ACC112 (cell line): Measurements from ENCODE around the gene SLC25A25.
"Not testable (repeated sequence)": the region's sequence is repeated elsewhere in the genome, so short reads cannot be mapped to it uniquely, and the experiment has no call there.

ENCODE experiments used
- H2AFZ ChIP-seq: fragments of 200-600 bp; sonication (generic); one replicate; pipeline ENCODE4 v1.6.0; 2017; ENCODE audit warnings: antibody characterized with exemption, low read length; ENCODE audit not compliant: unreplicated experiment
- H3K27ac ChIP-seq: fragments of 200-600 bp; sonication (generic); 2 replicates; pipeline ENCODE4 v1.5.1; 2014; ENCODE audit warnings: low read depth, mild to moderate bottlenecking, antibody characterized with exemption, low read length, moderate library complexity
- H3K27me3 ChIP-seq: fragments of 200-600 bp; sonication (generic); 2 replicates; pipeline ENCODE4 v1.6.1; 2014; ENCODE audit warnings: mild to moderate bottlenecking, antibody characterized with exemption, low read length, moderate library complexity, mixed read lengths; ENCODE audit not compliant: insufficient read depth
- H3K36me3 ChIP-seq: fragments of 200-600 bp; sonication (generic); 2 replicates; pipeline ENCODE4 v1.6.1; 2016; ENCODE audit warnings: mild to moderate bottlenecking, antibody characterized with exemption, low read length, moderate library complexity, mixed read lengths; ENCODE audit not compliant: insufficient read depth
- H3K4me1 ChIP-seq: fragments of 200-600 bp; sonication (generic); one replicate; pipeline ENCODE4 v1.6.1; 2016; ENCODE audit warnings: low read length, mixed read lengths; ENCODE audit not compliant: insufficient read depth, unreplicated experiment, control insufficient read depth
- H3K4me3 ChIP-seq: fragments of 200-600 bp; sonication (generic); 2 replicates; pipeline ENCODE4 v1.5.1; 2014; ENCODE audit warnings: mild to moderate bottlenecking, low read depth, low read length
- H3K79me2 ChIP-seq: fragments of 200-600 bp; sonication (generic); one replicate; pipeline ENCODE4 v1.6.0; 2016; ENCODE audit warnings: low read length; ENCODE audit not compliant: control insufficient read depth, unreplicated experiment, insufficient read depth

The SLC25A25 gene

DNA sequence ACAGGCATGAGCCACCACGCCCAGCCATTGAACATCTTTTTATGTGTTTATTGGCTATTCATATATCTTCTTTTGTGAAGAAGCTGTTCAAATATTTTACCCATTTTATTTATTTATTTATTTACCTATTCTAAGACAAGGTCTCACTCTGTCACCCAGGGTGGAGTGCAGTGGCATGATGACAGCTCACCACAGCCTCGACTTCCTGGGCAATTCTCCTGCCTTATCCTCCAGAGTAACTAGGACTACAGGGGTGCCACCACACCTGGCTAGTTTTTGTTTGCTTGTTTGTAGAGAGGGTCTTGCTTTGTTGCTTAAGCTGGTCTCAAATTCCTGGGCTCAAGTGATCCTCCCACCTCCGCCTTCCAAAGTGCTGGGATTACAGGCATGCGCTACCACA lies 34.4 kb upstream of the SLC25A25 start:
- no peaks in the 10 kb centered on the region for H3K36me3 ChIP-seq
- no peaks in the 10 kb centered on the region for H3K4me1 ChIP-seq
- H2AFZ ChIP-seq, result no peak overlapping the region
- no peak overlapping the region for H3K4me3 ChIP-seq
- H3K79me2 ChIP-seq, result no peaks in the 10 kb centered on the region
- no peak overlapping the region for H3K27ac ChIP-seq
- no peaks in the 10 kb centered on the region for H3K27me3 ChIP-seq

DNA sequence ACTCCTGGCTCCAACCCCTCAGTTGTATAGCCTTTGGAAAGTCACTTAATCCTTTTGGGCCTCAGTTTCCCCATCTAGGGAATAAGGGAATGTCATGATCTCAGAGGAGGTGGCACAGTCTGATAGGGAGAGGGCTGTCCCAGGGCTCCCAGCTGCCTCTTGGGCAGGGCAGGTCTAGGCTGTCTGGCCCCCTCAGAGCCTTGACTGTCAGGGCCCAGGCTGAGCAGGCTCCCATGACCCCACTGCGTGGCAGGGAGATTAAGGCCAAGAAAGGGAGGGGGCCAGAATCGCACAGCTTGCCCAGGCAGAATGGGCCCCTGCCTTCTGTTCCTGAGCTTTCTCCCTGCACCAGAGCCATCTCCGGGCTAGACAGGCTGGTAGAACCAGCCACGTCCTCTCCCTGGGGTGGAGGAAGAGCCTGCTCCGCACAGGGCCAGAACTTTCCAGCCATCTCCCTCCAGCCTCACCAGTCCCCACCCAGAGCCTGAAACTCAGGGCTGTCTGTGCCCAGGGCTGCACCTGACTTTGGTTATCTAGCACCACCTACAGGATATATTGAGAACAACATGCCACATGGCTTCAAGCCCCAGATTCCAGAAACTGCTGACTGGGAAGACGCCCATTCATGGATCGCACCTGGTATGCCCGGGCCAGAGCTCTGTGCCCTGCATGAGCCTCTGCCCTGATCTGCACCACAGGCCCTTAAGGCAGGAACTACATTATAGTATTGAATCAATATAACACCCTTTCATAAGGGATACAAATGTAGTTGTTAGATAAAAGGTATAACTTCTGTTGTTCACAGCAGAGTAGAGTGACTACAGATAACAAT lies 33.0 kb upstream of the SLC25A25 start:
- no peaks in the 10 kb centered on the region for H3K4me1 ChIP-seq
- H2AFZ ChIP-seq, result no peak overlapping the region
- no peaks in the 10 kb centered on the region for H3K36me3 ChIP-seq
- no peaks in the 10 kb centered on the region for H3K79me2 ChIP-seq
- no peaks in the 10 kb centered on the region for H3K27me3 ChIP-seq
- no peak overlapping the region for H3K4me3 ChIP-seq
- H3K27ac ChIP-seq, result no peak overlapping the region

DNA sequence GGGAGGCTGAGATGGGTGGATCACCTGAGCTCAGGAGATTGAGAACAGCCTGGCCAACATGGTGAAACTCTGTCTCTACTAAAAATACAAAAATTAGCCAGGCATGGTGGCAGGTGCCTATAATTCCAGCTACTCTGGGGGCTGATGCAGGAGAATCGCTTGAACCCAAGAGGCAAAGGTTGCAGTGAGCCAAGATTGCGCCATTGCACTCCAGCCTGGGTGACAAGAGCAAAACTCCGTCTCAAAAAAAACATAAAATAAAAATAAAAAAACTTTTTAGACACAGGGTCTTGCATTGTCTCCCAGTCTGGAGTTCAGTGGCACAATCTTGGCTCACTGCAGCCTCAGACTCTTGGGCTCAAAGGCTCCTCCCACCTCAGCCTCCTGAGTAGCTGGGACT lies 31.5 kb upstream of the SLC25A25 start:
- not testable (repeated sequence) for H3K27me3 ChIP-seq

DNA sequence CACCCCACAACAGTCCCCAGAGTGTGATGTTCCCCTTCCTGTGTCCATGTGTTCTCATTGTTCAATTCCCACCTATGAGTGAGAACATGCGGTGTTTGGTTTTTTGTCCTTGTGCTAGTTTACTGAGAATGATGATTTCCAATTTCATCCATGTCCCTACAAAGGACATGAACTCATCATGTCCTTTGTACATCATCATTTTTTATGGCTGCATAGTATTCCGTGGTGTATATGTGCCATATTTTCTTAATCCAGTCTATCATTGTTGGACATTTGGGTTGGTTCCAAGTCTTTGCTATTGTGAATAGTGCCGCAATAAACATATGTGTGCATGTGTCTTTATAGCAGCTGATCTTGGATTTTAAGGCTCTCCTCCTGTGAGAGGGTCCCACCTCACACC lies 27.2 kb upstream of the SLC25A25 start:
- not testable (repeated sequence) for H3K4me1 ChIP-seq, H3K36me3 ChIP-seq, H3K4me3 ChIP-seq

More for the DNA sequence above, 31.5 kb upstream of the SLC25A25 start:
- not testable (repeated sequence) for H3K36me3 ChIP-seq, H3K79me2 ChIP-seq, H3K4me1 ChIP-seq, H2AFZ ChIP-seq, H3K4me3 ChIP-seq, H3K27ac ChIP-seq

DNA sequence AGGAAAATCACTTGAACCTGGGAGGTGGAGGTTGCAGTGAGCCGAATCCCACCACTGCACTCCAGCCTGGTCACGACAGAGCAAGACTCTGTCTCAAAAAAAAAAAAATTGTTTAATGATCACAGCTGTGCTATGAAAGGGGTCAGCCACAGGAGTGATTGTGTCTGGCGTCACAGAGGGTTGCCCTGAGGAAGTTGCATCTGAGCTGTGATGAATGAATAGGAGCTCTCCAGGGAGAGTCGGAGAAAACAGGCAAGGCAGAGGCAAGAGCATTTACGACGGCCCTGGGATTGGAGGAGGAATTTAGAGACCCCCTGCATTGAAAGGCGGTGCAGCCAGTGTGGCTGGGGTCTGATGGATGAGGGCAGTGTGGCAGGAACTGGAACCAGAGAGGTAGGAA lies 26.0 kb upstream of the SLC25A25 start:
- no peaks in the 10 kb centered on the region for H3K36me3 ChIP-seq
- no peak overlapping the region for H3K27ac ChIP-seq
- H3K79me2 ChIP-seq, result no peaks in the 10 kb centered on the region
- H3K4me1 ChIP-seq, result no peaks in the 10 kb centered on the region
- no peaks in the 10 kb centered on the region for H3K27me3 ChIP-seq
- H2AFZ ChIP-seq, result no peak overlapping the region
- no peak overlapping the region for H3K4me3 ChIP-seq

More for the DNA sequence above, 27.2 kb upstream of the SLC25A25 start:
- H3K27me3 ChIP-seq, H3K79me2 ChIP-seq, H3K27ac ChIP-seq, H2AFZ ChIP-seq: not testable (repeated sequence)

DNA sequence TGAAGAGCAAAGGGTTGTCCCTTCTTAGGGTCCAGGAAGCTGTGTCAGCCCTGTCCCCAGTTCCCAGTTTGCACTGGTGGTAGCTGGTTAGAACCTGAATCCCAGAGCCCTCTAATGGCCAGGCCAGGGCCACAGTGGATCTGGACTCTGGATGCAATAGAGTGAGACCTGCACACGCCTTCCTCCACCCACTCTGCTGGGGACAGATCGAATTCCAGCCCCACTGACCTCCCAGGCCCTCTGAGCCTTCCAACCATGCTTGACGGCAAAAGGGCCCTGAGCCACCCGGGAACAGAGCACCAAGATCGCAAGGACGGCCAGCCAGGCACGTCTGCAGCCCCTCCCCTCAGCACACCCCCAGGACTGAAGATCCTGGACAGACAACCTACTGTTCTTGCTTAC lies 24.6 kb upstream of the SLC25A25 start:
- Histone ChIP-seq H3K36me3 (no peaks in the 10 kb centered on the region), H3K27me3 (no peaks in the 10 kb centered on the region), H3K79me2 (no peaks in the 10 kb centered on the region), H3K4me1 (no peaks in the 10 kb centered on the region), H3K27ac (no peak overlapping the region), H3K4me3 (no peak overlapping the region), H2AFZ (no peak overlapping the region)

DNA sequence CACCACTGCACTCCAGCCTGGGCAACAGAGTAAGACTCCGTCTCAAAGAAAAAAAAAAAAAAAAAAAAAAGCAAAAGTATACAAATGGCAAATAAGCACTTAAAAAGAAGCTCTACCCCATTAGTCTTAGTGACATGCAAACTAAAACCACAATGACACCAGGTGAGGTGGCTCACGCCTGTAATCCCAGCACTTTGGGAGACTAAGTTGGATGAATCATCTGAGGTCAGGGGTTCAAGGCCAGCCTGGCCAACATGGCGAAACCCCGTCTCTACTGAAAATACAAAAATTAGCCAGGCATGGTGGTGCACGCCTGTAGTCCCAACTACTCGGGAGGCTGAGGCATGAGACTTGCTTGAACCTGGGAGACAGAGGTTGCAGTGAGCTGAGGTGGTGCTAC lies 22.6 kb upstream of the SLC25A25 start:
- not testable (repeated sequence) for H3K36me3 ChIP-seq, H3K79me2 ChIP-seq, H3K27ac ChIP-seq, H3K4me1 ChIP-seq, H3K4me3 ChIP-seq, H2AFZ ChIP-seq, H3K27me3 ChIP-seq

DNA sequence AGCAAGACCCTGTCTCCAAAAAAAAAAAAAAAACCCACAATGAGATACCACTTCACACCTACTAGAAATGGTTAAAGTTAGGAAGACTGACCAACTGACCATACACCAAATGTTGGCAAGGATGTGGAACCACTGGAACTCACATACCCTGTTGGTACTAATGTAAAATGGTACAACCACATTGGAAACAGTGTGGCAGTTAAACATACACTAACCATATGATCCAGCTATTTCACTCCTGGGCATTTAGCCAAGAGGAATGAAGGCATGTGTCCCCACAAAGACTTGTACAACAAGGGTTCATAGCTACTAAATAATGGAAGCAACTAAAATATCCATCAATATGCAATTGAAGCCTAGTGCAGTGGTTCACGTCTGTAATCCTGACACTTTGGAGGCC lies 22.2 kb upstream of the SLC25A25 start:
- H3K27me3 ChIP-seq, result no peaks in the 10 kb centered on the region
- H3K4me3 ChIP-seq, result no peak overlapping the region
- no peaks in the 10 kb centered on the region for H3K79me2 ChIP-seq
- no peak overlapping the region for H3K27ac ChIP-seq
- H3K4me1 ChIP-seq, result no peaks in the 10 kb centered on the region
- H2AFZ ChIP-seq, result no peak overlapping the region
- H3K36me3 ChIP-seq, result no peaks in the 10 kb centered on the region

DNA sequence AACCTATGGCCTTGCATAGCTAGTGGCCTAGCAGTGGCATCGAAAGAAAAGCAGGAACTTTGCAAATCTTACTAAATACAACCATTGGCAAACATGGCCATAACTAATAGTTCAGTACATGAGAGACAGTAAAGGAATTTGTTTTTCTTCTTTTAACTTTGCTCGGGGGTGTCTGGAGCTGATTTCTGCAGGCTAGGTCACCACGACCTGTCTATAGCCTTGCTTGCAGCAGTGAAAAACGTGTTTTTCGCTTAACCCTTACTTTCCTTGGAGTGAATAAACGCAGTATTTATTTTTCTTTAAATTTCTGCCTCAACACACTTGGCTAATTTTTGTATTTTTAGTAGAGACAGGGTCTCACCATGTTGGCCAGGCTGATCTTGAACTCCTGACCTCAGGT lies 20.8 kb upstream of the SLC25A25 start:
- no peak overlapping the region for H3K27ac ChIP-seq
- no peak overlapping the region for H3K4me3 ChIP-seq
- H3K4me1 ChIP-seq, result no peaks in the 10 kb centered on the region
- no peaks in the 10 kb centered on the region for H3K36me3 ChIP-seq
- H3K79me2 ChIP-seq, result no peaks in the 10 kb centered on the region
- H3K27me3 ChIP-seq, result no peaks in the 10 kb centered on the region
- H2AFZ ChIP-seq, result no peak overlapping the region

DNA sequence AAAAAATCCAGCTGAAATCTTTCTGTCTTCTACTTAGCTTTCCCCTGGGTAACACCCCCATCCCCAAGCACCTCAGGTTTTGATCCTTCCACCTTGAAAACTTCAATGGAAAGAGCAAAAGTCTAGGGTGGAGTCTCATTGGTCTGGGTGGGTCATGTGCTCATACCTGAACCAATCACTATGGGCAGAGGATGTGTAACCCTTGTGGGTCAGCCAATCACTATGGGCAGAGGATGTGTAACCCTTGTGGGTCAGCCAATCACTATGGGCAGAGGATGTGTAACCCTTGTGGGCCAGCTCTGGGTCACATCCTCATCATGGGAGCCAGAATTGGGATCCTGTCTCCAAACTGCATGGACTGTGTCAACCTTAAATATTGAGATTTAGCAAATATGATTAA lies 19.4 kb upstream of the SLC25A25 start:
- H3K36me3 ChIP-seq, result no peaks in the 10 kb centered on the region
- no peak overlapping the region for H3K4me3 ChIP-seq
- no peaks in the 10 kb centered on the region for H3K4me1 ChIP-seq
- no peak overlapping the region for H2AFZ ChIP-seq
- no peaks in the 10 kb centered on the region for H3K27me3 ChIP-seq
- no peak overlapping the region for H3K27ac ChIP-seq
- H3K79me2 ChIP-seq, result no peaks in the 10 kb centered on the region

DNA sequence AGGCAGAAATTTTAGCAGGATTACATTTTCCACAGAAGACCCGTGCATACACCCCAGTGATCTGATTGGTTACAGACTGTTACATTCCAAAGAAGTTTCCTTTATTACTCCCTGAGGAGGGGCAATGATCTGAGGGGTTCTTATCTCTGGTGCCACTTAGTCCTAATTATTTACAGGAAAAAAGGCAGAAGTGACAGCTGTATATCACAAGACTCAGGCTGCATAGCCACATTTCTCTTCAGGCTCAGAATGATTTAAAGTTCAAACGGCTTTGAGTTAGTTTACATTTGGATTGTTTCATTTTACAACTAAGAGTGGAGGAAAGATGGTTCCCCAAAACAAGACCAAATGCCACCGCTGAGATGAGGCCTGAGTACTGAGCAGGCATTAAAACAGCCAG lies 18.2 kb upstream of the SLC25A25 start:
- Histone ChIP-seq H3K27me3 (no peaks in the 10 kb centered on the region), H3K4me3 (no peak overlapping the region), H3K36me3 (no peaks in the 10 kb centered on the region), H3K27ac (no peak overlapping the region), H3K79me2 (no peaks in the 10 kb centered on the region), H2AFZ (no peak overlapping the region), H3K4me1 (no peaks in the 10 kb centered on the region)
